RPMI7951 (cell line): ENCODE results near the gene ANKS1B. TPM values are rescaled to one million over a fixed set of nuclear protein-coding genes. Genes with fewer than 3 reads are reported as not detected.

Experiments used
- DNase-seq: peaks from one replicate; pipeline ENCODE4 v3.0.0-alpha.2; 2012; ENCODE audit warnings: low read depth
- total RNA-seq: library from RNA; depleted of rRNA; stranded (reverse); fragments of >200 nt; shearing (Covaris generic); gene quantifications from 2 replicates; pipeline ENCODE4 v1.2.3, GENCODE V29; 2014; rRNA removed

The ANKS1B gene
- total RNA-seq, 1 experiment from 2014 or later = not detected

DNA sequence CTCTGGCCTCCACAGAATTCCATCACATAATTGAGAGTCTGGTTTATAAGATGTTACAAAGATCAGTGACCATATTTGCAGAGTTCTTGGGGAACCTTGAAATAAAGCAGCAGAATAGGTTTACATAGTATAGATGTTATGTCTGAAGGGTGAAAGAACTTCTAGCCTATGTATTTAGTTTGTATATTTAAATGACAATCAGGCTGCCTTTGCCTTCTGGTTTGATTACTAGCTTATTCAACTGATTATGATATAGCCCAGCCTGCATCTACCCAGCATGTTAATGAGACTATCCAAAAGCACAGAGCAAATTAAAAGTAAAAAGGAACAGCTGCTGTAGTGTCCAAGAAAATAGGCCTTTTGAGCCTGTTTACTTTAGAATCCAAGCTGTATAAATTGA, 1254.3 kb downstream of the ANKS1B start:
- DNase-seq = no peak

DNA sequence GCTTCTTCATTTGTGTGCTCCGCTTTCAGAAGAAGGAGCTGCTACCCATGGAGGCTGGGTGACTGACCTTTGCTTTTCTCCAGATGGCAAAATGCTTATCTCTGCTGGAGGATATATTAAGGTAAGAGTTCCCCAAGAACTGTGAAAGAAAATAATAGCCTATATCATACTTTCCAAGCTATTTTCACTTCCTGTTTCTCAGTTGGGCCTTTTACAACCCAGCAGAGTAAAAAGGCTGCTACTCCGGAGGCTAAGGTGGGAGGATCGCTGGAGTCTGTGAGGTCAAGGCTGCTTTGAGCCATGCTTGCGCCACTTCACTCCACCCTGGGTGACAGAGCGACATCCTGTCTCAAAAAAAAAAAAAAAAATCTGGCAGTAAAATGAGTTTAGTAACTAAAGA, 1257.5 kb downstream of the ANKS1B start:
- DNase-seq = no peak

DNA sequence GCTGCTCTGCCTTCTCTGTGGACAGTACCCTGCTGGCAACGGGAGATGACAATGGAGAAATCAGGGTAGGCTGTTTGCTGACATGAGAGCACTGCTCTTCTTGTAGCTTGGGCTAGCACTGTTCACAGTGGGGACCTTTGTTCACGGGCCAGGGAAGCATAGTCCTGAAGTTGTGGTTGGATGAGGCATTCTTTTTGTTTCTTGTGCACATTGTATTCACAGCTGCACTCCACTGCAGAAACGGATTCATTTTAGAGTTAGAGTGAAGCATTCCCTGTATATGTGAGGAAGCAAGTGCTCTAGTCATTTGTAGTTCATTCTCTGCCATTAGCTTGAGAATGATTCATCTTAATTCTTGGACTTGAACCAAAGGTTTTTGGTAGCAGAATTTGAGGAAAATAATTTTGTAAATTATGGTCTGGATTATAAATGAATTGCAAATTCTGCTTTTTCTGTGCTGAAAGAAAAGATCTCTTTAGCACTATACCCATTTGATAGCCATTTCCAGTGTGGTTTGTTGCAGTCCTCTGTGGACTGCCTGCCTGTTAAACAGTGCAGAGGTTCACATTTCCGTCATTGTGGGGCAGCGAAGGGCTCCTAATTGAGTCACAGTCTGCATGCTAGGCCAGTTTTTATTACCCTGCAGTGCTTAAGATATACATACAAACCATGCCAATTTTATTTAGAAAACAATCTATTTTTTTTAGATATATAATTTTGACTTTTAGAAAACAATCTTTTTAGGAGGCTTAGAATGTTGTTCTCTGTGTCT, 1259.1 kb downstream of the ANKS1B start:
- peak; percentile 53 for DNase-seq

- DNase-seq = no peak
Observed at GRCh38 chr12:98724384-98725155, 1260.2 kb downstream of the ANKS1B start.

GRCh38 chr12:98721204-98721702, 1263.5 kb downstream of the ANKS1B start:
- no peak for DNase-seq

DNA sequence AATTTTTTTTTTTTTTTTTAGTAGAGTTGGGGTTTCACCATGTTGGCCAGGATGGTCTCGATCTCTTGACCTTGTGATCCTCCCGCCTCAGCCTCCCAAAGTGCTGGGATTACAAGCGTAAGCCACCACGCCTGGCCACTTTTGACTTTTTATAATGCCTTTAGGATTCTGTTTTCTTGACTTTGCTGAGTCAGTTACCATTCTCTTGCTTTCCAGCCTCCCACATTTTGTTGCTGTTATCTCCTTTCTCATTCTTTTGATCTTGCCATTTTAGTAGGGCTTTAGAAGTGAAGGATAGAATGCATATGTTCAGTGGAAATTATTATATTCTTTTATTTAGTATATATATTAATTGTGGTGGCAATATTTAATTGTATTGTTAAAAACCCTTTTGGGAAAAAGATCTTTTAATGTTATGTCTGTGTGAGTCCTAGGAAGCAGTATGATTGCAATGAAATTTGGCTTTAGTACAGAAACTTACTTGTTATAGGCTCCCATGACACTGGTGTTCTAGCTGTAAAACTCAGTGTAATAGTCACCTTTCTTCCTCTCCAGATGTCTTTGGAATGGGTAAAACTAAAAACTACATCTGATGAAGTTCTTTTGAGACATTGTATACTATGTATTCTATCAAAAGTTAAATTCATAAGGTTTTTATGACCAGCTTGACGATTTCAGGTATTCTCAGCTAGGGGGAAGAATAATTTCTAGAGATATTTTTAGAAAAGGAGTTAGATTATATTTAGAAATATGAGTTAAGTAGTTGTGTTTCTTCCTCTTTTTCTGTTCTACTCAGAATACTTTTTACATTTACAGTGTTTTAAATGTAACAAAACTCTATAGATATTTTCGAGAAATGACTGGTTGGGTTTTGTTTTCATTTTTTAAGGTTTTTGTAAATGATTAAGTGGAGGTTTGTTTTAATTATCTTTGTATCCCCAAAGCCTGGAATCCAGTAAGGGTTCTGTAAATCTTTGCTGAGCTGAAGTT, 1264.9 kb downstream of the ANKS1B start:
- DNase-seq = no peak

DNA sequence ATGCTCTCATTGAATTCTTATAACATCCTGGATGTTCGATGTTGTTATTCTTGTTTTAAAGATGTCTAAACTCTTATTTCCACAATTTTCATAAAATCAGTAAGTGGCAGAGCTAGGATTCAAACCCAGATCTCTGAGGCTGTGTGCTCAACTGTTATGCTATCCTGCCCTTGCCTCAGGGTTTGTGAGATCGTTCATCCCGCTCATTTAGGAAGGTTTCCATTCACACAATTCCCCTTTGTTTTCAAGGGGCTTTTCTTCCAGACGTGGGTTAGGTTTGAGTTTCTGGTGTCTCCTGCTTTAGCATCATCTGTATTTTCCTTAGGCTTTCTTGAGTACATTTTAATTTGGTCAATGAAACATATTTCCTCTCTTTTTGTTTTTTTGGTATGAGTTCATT, 1270.3 kb downstream of the ANKS1B start:
- no peak for DNase-seq

DNA sequence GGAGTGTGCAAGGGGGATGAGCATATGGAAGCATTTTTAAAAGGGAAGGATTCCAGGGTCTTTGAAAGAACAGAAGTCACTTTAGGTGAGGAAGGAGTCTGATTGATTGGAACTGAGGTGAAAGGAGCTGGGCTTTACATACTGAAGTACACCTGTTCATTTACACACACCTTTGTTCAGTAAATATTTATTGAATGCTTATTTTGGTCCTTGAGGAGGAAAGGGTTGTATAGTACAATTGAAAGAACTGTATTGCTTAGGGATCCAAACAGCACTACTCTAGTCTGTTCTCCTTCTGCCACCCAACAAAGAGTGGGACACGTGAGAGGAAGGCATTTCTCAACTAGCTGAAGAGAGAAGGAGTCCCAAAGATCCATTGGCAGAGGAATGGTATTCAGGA, 1275.7 kb downstream of the ANKS1B start:
- no peak for DNase-seq

DNA sequence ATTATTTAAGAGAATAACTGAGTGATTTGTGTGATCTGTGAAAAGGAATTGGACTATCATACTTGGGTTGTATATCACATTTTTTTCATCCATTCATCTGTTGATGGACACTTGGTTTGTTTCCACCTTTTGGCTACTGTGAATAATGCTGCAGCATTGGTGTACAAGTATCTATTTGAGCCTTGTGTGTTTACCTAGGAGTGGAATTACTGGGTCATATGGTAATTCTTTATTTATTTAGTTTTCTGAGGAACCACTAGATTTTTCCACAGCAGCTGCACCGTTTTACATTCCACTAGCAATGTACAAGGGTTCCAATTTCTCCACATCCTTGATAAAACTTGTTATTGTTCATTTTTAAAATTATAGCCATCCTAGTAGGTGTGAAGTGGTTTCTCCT, 1283.6 kb downstream of the ANKS1B start:
- no peak for DNase-seq

- no peak for DNase-seq
Observed at GRCh38 chr12:98699586-98699985, 1285.2 kb downstream of the ANKS1B start.

- DNase-seq = peak; percentile 29
Observed at GRCh38 chr12:98698603-98699463, 1285.9 kb downstream of the ANKS1B start.

GRCh38 chr12:98697209-98697608, 1287.5 kb downstream of the ANKS1B start:
- DNase-seq = no peak

- no peak for DNase-seq
Observed at GRCh38 chr12:98696036-98696646, 1288.6 kb downstream of the ANKS1B start.

GRCh38 chr12:98691351-98691750, 1293.4 kb downstream of the ANKS1B start:
- no peak for DNase-seq

DNA sequence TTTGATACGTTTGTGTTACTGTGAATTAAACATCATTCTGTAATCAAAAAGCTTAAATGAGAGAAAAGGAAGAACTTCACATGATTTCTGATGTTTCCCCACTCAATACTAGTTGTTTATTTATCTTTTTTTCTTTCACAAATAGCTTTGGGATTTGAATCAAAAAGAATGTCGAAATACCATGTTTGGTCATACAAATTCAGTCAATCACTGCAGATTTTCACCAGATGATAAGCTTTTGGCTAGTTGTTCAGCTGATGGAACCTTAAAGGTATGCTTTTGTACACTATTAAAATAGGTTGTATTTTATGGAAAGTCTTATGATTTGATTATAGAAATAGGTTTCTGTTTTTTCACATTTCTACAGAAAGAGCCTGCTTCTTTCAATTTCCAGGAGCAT, 1298.1 kb downstream of the ANKS1B start:
- no peak for DNase-seq

Other genes starting within 250 kb of the ANKS1B start
- 23.1 and 27.6 TPM in 2 replicates for gene BLTP3B, start 157.9 kb upstream of the ANKS1B start, total RNA-seq
- 24.7 and 32.0 TPM in 2 replicates for gene ACTR6, start 215.9 kb upstream of the ANKS1B start, total RNA-seq